ENCODE data around the gene BLVRB. TPM values are rescaled to one million over a fixed set of nuclear protein-coding genes. Genes with fewer than 3 reads are reported as not detected.
A peak's percentile ranks its signal among the peaks of the same experiment; 100 is the strongest.
"Not testable (repeated sequence)": the region's sequence is repeated elsewhere in the genome, so short reads cannot be mapped to it uniquely, and the experiment has no call there.

BLVRB gene
- total RNA-seq, 1 experiment from 2014 or later: 45.6 TPM

DNA sequence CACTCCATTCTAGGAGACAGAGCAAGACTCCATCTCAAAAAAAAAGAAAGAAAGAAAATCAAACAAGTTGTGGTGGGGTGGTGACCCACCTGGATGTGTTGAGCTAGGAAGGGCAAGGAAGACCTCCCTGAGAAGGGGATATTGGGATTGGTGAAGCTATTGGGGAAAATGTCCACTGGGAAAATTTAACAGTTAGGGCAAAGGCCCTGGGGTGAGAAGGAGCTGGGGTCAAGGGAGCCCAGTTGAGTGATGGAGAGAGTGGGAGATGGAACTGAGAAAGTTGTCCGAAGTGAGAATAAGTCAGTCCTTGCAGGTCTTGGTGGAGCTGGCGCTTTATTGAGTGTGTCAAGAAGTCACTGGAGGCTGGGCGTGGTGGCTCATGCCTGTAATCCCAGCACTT lies 27.3 kb downstream of the BLVRB start:
- ChIA-PET CTCF (no interaction called here), POLR2A (interaction anchor here (0.7 to 0.9 kb wide), 2 partner anchors 12 to 27 kb away, joined by 4 to 5 read pairs; no protein-coding TSS in a partner anchor)
- Histone ChIP-seq H3K27ac (ENCODE audit: low read length) (no peak overlapping the region), H3K4me1 (ENCODE audit: control insufficient read depth, insufficient read depth, low read length) (peaks cover 11% of the 10 kb centered on the region), H3K4me3 (ENCODE audit: low read depth in 2 of 2, low read length in 2 of 2) (no peak overlapping the region), H3K9me3 (ENCODE audit: control insufficient read depth, insufficient read depth, low read depth, low read length) (no peaks in the 10 kb centered on the region), H3K27me3 (ENCODE audit: control insufficient read depth, insufficient read depth, low read length) (no peaks in the 10 kb centered on the region), H3K36me3 (ENCODE audit: control insufficient read depth, insufficient read depth, low read length) (peaks cover 5% of the 10 kb centered on the region)
- no peak for TF ChIP-seq SIN3A (IDR thresholded peaks at IDR 0.05; ENCODE audit: borderline replicate concordance, insufficient read depth, low read depth, low read length)
- in situ Hi-C loops (cut with HindIII; ENCODE audit: low pct_unique_long_range_greater_than_20kb, low sequenced_read_pairs): no loop called here
- BruUV-seq (replicated peaks): no TSS peak
- intact Hi-C loops (cut with micrococcal nuclease; ENCODE audit: unreplicated experiment): no loop called here
- ATAC-seq (no peak), DNase-seq (ENCODE audit: low read depth, low spot score) (no peak)

DNA sequence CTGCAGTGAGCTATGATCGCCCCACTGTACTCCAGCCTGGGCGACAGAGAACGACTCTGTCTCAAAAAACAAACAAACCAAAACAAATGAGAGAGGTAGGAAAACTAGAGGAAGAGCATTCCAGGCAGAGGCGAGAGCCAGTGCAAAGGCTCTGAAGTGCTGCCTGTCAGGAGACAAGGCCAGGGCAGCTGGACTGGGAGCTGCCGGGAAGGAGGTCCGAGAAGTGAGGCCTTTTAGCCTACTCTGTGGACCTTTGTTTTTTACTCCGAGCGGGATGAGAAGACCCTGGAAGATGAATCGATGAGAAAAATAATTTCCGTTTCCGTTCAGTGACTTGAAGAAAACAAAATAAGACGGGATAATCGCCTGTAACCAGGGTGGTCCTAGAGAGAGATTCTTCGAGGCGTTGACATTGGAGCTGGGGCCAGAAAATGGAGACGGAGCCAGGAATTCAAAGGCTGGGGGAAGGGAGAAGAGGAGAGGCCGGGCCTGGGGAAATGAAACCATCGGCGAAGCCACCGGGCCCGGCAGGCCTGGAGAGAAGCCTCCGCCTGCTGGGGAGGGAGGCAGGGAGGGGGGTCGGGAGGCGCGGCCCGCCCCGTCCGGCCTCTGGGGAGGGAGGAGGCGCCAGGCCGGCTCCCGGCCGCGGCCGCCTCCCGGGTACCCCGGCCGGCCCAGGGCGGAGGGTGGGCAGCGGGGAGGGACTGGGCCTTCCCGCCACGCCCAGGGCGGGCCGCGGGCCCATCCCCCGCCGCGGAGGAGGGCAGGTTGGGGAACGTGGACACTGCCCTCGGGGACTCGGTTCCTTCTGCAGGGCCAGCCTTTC lies 31.9 kb downstream of the BLVRB start:
- H3K4me3 ChIP-seq (ENCODE audit: low read depth in 2 of 2, low read length in 2 of 2): peak overlapping the region; percentile 47 to 67
- H3K9me3 ChIP-seq (ENCODE audit: control insufficient read depth, insufficient read depth, low read depth, low read length): no peaks in the 10 kb centered on the region
- H3K4me1 ChIP-seq (ENCODE audit: control insufficient read depth, insufficient read depth, low read length): peaks cover 6% of the 10 kb centered on the region
- TF ChIP-seq, protein P1, sequence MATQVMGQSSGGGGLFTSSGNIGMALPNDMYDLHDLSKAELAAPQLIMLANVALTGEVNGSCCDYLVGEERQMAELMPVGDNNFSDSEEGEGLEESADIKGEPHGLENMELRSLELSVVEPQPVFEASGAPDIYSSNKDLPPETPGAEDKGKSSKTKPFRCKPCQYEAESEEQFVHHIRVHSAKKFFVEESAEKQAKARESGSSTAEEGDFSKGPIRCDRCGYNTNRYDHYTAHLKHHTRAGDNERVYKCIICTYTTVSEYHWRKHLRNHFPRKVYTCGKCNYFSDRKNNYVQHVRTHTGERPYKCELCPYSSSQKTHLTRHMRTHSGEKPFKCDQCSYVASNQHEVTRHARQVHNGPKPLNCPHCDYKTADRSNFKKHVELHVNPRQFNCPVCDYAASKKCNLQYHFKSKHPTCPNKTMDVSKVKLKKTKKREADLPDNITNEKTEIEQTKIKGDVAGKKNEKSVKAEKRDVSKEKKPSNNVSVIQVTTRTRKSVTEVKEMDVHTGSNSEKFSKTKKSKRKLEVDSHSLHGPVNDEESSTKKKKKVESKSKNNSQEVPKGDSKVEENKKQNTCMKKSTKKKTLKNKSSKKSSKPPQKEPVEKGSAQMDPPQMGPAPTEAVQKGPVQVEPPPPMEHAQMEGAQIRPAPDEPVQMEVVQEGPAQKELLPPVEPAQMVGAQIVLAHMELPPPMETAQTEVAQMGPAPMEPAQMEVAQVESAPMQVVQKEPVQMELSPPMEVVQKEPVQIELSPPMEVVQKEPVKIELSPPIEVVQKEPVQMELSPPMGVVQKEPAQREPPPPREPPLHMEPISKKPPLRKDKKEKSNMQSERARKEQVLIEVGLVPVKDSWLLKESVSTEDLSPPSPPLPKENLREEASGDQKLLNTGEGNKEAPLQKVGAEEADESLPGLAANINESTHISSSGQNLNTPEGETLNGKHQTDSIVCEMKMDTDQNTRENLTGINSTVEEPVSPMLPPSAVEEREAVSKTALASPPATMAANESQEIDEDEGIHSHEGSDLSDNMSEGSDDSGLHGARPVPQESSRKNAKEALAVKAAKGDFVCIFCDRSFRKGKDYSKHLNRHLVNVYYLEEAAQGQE (IDR thresholded peaks at IDR 0.05; ENCODE audit: insufficient read depth in 1 of 2, low read depth in 2 of 2, low read length in 1 of 2): no peak
- TF ChIP-seq, protein P2, sequence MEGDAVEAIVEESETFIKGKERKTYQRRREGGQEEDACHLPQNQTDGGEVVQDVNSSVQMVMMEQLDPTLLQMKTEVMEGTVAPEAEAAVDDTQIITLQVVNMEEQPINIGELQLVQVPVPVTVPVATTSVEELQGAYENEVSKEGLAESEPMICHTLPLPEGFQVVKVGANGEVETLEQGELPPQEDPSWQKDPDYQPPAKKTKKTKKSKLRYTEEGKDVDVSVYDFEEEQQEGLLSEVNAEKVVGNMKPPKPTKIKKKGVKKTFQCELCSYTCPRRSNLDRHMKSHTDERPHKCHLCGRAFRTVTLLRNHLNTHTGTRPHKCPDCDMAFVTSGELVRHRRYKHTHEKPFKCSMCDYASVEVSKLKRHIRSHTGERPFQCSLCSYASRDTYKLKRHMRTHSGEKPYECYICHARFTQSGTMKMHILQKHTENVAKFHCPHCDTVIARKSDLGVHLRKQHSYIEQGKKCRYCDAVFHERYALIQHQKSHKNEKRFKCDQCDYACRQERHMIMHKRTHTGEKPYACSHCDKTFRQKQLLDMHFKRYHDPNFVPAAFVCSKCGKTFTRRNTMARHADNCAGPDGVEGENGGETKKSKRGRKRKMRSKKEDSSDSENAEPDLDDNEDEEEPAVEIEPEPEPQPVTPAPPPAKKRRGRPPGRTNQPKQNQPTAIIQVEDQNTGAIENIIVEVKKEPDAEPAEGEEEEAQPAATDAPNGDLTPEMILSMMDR (IDR thresholded peaks at IDR 0.05): no peak
- peak; percentile 69 for TF ChIP-seq POLR2AphosphoS5 (IDR thresholded peaks at IDR 0.05; ENCODE audit: low read depth, low read length)
- TF ChIP-seq TCF7L2 (IDR thresholded peaks at IDR 0.05; ENCODE audit: low read depth, low read length): no peak
- 0 out of 2 replicates have a peak, but pooled peaks have one; percentile 49 for TF ChIP-seq SIN3A (IDR thresholded peaks at IDR 0.05; ENCODE audit: borderline replicate concordance, insufficient read depth, low read depth, low read length)
- DNase-seq (ENCODE audit: low read depth, low spot score) (no peak), ATAC-seq (peak; percentile 98)
- intact Hi-C loops (cut with micrococcal nuclease; ENCODE audit: unreplicated experiment) (no loop called here), in situ Hi-C loops (cut with HindIII; ENCODE audit: low pct_unique_long_range_greater_than_20kb, low sequenced_read_pairs) (no loop called here)
- CTCF ChIA-PET: interaction anchor here (0.6 to 0.7 kb wide), 2 partner anchors 30 to 32 kb away, joined by 5 to 7 read pairs; partner anchors contain the start of gene BLVRB
- no peaks in the 10 kb centered on the region for H3K36me3 ChIP-seq (ENCODE audit: control insufficient read depth, insufficient read depth, low read length)
- POLR2A ChIA-PET: interaction anchor here (0.6 to 0.7 kb wide), 2 partner anchors 30 to 292 kb away, joined by 10 to 16 read pairs; no protein-coding TSS in a partner anchor
- BruUV-seq (replicated peaks): TSS peak; percentile 100
- no peaks in the 10 kb centered on the region for H3K27me3 ChIP-seq (ENCODE audit: control insufficient read depth, insufficient read depth, low read length)
- peak overlapping the region; percentile 97 for H3K27ac ChIP-seq (ENCODE audit: low read length)

DNA sequence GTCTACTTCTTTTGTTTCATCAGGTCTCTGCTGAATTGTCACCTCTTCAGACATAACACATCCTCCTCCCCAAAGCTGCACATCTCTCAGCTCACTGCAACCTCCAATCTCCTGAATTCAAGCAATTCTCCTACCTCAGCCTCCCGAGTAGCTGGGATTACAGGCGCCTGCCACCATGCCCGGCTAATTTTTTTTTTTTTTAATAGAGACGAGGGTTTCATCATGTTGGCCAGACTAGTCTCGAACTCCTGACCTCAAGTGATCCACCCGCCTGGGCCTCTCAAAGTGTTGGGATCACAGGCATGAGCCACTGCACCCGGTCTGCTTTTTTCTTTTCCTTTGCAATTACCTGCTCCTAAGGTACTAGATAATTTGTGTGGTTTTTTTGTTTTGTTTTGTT lies 32.8 kb downstream of the BLVRB start:
- DNase-seq (ENCODE audit: low read depth, low spot score); H3K4me1 ChIP-seq (ENCODE audit: control insufficient read depth, insufficient read depth, low read length); BruUV-seq (replicated peaks); H3K27me3 ChIP-seq (ENCODE audit: control insufficient read depth, insufficient read depth, low read length); H3K9me3 ChIP-seq (ENCODE audit: control insufficient read depth, insufficient read depth, low read depth, low read length); in situ Hi-C loops (cut with HindIII; ENCODE audit: low pct_unique_long_range_greater_than_20kb, low sequenced_read_pairs); H3K36me3 ChIP-seq (ENCODE audit: control insufficient read depth, insufficient read depth, low read length); intact Hi-C loops (cut with micrococcal nuclease; ENCODE audit: unreplicated experiment); ATAC-seq: not testable (repeated sequence)
- H3K27ac ChIP-seq (ENCODE audit: low read length): peak overlapping the region; percentile 97
- H3K4me3 ChIP-seq (ENCODE audit: low read depth in 2 of 2, low read length in 2 of 2): peak overlapping the region; percentile 47 to 67
- ChIA-PET POLR2A (interaction anchor here (0.6 kb wide), 1 partner anchor 293 kb away, joined by 10 read pairs; no protein-coding TSS in a partner anchor), CTCF (interaction anchor here (0.6 to 0.7 kb wide), 2 partner anchors 29 to 33 kb away, joined by 5 to 7 read pairs; partner anchors contain the start of gene BLVRB)
